Frontal cortex (tissue), 4 donors: ENCODE data around the gene IGSF8. TPM values are rescaled to one million over a fixed set of nuclear protein-coding genes. Genes with fewer than 3 reads are reported as not detected.
A peak's percentile ranks its signal among the peaks of the same experiment; 100 is the strongest.
"Not testable (repeated sequence)": the region's sequence is repeated elsewhere in the genome, so short reads cannot be mapped to it uniquely, and the experiment has no call there.

Experiments
- DNase-seq, 2 donors: peaks; one replicate each; pipeline ENCODE4 v3.0.0; 2012; ENCODE audit warnings: low spot score in 2 of 2
- FAIRE-seq: peaks from 2 replicates; lab custom pipeline; 2012; peaks lifted over from hg19 to GRCh38; lab: Jason Lieb, UNC
- total RNA-seq: library from RNA; depleted of rRNA; stranded (reverse); fragments of >200 nt; gene quantifications from one replicate; pipeline ENCODE4 v1.2.3, GENCODE V29; 2014
- donor health status: control.
- donor health status: control.
- donor health status: control.

Gene IGSF8
- total RNA-seq, 1 donor from 2014 or later: 48.5 TPM

- DNase-seq: no peak
- no peak for FAIRE-seq
Observed at GRCh38 chr1:160074865-160075264, 23.6 kb downstream of the IGSF8 start.

GRCh38 chr1:160071289-160071688 lies 27.1 kb downstream of the IGSF8 start:
- DNase-seq: no peak
- FAIRE-seq: no peak

GRCh38 chr1:160070243-160071163 lies 27.9 kb downstream of the IGSF8 start:
- DNase-seq (peak; percentile 82 to 86), FAIRE-seq (no peak)

- FAIRE-seq: no peak
- no peak for DNase-seq
Observed at GRCh38 chr1:160069460-160070231, 28.8 kb downstream of the IGSF8 start, which contains the start of gene KCNJ10. Gene KCNJ10 (minus strand): TSS chr1:160070160. CDS start chr1:160042532, 27,628 bp downstream.

GRCh38 chr1:160068225-160068624 lies 30.2 kb downstream of the IGSF8 start:
- no peak for FAIRE-seq
- peak in 1 of 2 donors; percentile 63 for DNase-seq

GRCh38 chr1:160066829-160067745 lies 31.3 kb downstream of the IGSF8 start:
- FAIRE-seq (no peak), DNase-seq (no peak)

GRCh38 chr1:160064746-160065145 lies 33.7 kb downstream of the IGSF8 start:
- FAIRE-seq: no peak
- no peak for DNase-seq

GRCh38 chr1:160064164-160064563 lies 34.3 kb downstream of the IGSF8 start:
- FAIRE-seq (no peak), DNase-seq (no peak)

- DNase-seq (no peak), FAIRE-seq (no peak)
Observed at GRCh38 chr1:160063176-160063575, 35.2 kb downstream of the IGSF8 start.

GRCh38 chr1:160062230-160062532 lies 36.2 kb downstream of the IGSF8 start:
- peak; percentile 68 to 73 for DNase-seq
- FAIRE-seq: no peak

- FAIRE-seq: no peak
Observed at GRCh38 chr1:160061369-160062229, 36.8 kb downstream of the IGSF8 start.

GRCh38 chr1:160058087-160058486 lies 40.3 kb downstream of the IGSF8 start:
- no peak for FAIRE-seq

More at GRCh38 chr1:160061369-160062229, 36.8 kb downstream of the IGSF8 start:
- no peak for DNase-seq

GRCh38 chr1:160056648-160057169 lies 41.7 kb downstream of the IGSF8 start:
- FAIRE-seq (no peak), DNase-seq (no peak)

More at GRCh38 chr1:160058087-160058486, 40.3 kb downstream of the IGSF8 start:
- DNase-seq: no peak

- no peak for DNase-seq
- FAIRE-seq: no peak
Observed at GRCh38 chr1:160053548-160054365, 44.7 kb downstream of the IGSF8 start.

- DNase-seq: no peak
- FAIRE-seq: no peak
Observed at GRCh38 chr1:160052936-160053335, 45.5 kb downstream of the IGSF8 start.

- DNase-seq: no peak
- no peak for FAIRE-seq
Observed at GRCh38 chr1:160050619-160051018, 47.8 kb downstream of the IGSF8 start.

- not testable (repeated sequence) for FAIRE-seq
Observed at GRCh38 chr1:160050182-160050581, 48.2 kb downstream of the IGSF8 start.

GRCh38 chr1:160049101-160049500 lies 49.3 kb downstream of the IGSF8 start:
- no peak for DNase-seq

More at GRCh38 chr1:160050182-160050581, 48.2 kb downstream of the IGSF8 start:
- DNase-seq: not testable (repeated sequence)

More at GRCh38 chr1:160049101-160049500, 49.3 kb downstream of the IGSF8 start:
- FAIRE-seq: no peak
